Germinal center (tissue), 1 donor: ENCODE data around the gene SPINK1.
"Not testable (repeated sequence)": the region's sequence is repeated elsewhere in the genome, so short reads cannot be mapped to it uniquely, and the experiment has no call there.

Source experiments
- DNase-seq: peaks from one replicate; pipeline ENCODE4 v3.0.0; 2012; ENCODE audit warnings: mixed read lengths, low spot score

The SPINK1 gene

GRCh38 chr5:147831465-147831864, at the start of gene SPINK1:
TSS of gene SPINK1 (minus strand) at chr5:147831671. CDS start at chr5:147831577, 94 bp downstream.
- no peak for DNase-seq

GRCh38 chr5:147880487-147880886, 49.0 kb upstream of the SPINK1 start:
- no peak for DNase-seq

- DNase-seq, result no peak
These were observed 48.3 kb upstream of the SPINK1 start for GRCh38 chr5:147879784-147880183.

- no peak for DNase-seq
These were observed 46.7 kb upstream of the SPINK1 start, which contains the start of gene SCGB3A2 for GRCh38 chr5:147878066-147878759. TSS of gene SCGB3A2 (plus strand) at chr5:147878711. CDS start at chr5:147878804, 93 bp downstream.

GRCh38 chr5:147876626-147877025, 45.2 kb upstream of the SPINK1 start:
- no peak for DNase-seq

- no peak for DNase-seq
These were observed 44.7 kb upstream of the SPINK1 start for GRCh38 chr5:147876141-147876540.

GRCh38 chr5:147874910-147875367, 43.5 kb upstream of the SPINK1 start:
- no peak for DNase-seq

GRCh38 chr5:147874118-147874875, 42.8 kb upstream of the SPINK1 start:
- not testable (repeated sequence) for DNase-seq

- DNase-seq, result not testable (repeated sequence)
These were observed 41.4 kb upstream of the SPINK1 start for GRCh38 chr5:147872744-147873435.

GRCh38 chr5:147871980-147872549, 40.6 kb upstream of the SPINK1 start:
- DNase-seq, result not testable (repeated sequence)

GRCh38 chr5:147869892-147870291, 38.4 kb upstream of the SPINK1 start:
- DNase-seq, result not testable (repeated sequence)

- DNase-seq, result no peak
These were observed 37.6 kb upstream of the SPINK1 start for GRCh38 chr5:147869112-147869511.

GRCh38 chr5:147863454-147864158, 32.1 kb upstream of the SPINK1 start:
- DNase-seq, result no peak

- DNase-seq, result no peak
These were observed 29.2 kb upstream of the SPINK1 start for GRCh38 chr5:147860641-147861025.

GRCh38 chr5:147859962-147860640, 28.6 kb upstream of the SPINK1 start:
- no peak for DNase-seq

GRCh38 chr5:147858565-147858964, 27.1 kb upstream of the SPINK1 start:
- no peak for DNase-seq

GRCh38 chr5:147857302-147858129, 26.0 kb upstream of the SPINK1 start:
- DNase-seq, result peak; percentile 13

- no peak for DNase-seq
These were observed 25.3 kb upstream of the SPINK1 start for GRCh38 chr5:147856801-147857200.

- no peak for DNase-seq
These were observed 24.3 kb upstream of the SPINK1 start for GRCh38 chr5:147855774-147856069.
